SK-N-SH (cell line): ENCODE data around the gene LPCAT1. TPM values are rescaled to one million over a fixed set of nuclear protein-coding genes. Genes with fewer than 3 reads are reported as not detected.

Experiments used
- CTCF ChIA-PET: fragments of 300-600, 350-600 bp; formaldehyde crosslinking; extraction: SDS; loops from one replicate; lab custom pipeline; 2021; lab: Yijun Ruan, JAX
- POLR2A ChIA-PET: fragments of 350-600 bp; sonication (Branson Sonifier 250); formaldehyde crosslinking; extraction: SDS; loops from one replicate; lab custom pipeline; 2020; ENCODE audit warnings: antibody characterized with exemption, inconsistent platforms; lab: Yijun Ruan, JAX
- DNase-seq: peaks from one replicate; pipeline ENCODE4 v3.0.0; 2012
- H2AFZ ChIP-seq: fragments of 200-600 bp; sonication (generic); 2 replicates; pipeline ENCODE4 v1.8.1; 2016; ENCODE audit warnings: antibody characterized with exemption, mild to moderate bottlenecking, low read depth
- H3F3A ChIP-seq: fragments of 200-600 bp; sonication (generic); replicated peaks from 2 replicates; pipeline ENCODE3; 2016; ENCODE audit warnings: antibody characterized with exemption, mild to moderate bottlenecking; ENCODE audit not compliant: insufficient read depth
- H3K27ac ChIP-seq, 2 experiments: fragments of 200-500 bp in 1 of 2; fragments of 200-600 bp in 1 of 2; sonication (Bioruptor generic) in 1 of 2; sonication (generic), shearing (Covaris generic) in 1 of 2; 2 replicates each; pipeline versions ENCODE4 v1.5.1 to v1.6.1; 2014 to 2016; ENCODE audit warnings: low read depth in 2 of 2, inconsistent platforms in 1 of 2, low read length in 1 of 2, mild to moderate bottlenecking in 1 of 2, mixed read lengths in 1 of 2
- H3K27me3 ChIP-seq: fragments of 200-600 bp; sonication (generic), shearing (Covaris generic); 2 replicates; pipeline ENCODE4 v1.6.1; 2016; ENCODE audit warnings: mixed run types; ENCODE audit not compliant: insufficient read depth
- H3K36me3 ChIP-seq, 2 experiments: fragments of 200-500 bp in 1 of 2; fragments of 200-600 bp in 1 of 2; sonication (Bioruptor generic) in 1 of 2; sonication (generic) in 1 of 2; replicated peaks in 1 of 2; 2 replicates each; pipeline versions ENCODE3 to v1.5.1; 2014 to 2016; ENCODE audit warnings: low read length in 1 of 2, mild to moderate bottlenecking in 1 of 2; ENCODE audit not compliant: insufficient read depth in 2 of 2, control insufficient read depth in 1 of 2
- H3K4me1 ChIP-seq, 2 experiments: fragments of 200-500 bp in 1 of 2; fragments of 200-600 bp in 1 of 2; sonication (Bioruptor generic) in 1 of 2; sonication (generic), shearing (Covaris generic) in 1 of 2; 2 replicates each; pipeline versions ENCODE4 v1.5.1 to v1.6.1; 2014 to 2016; ENCODE audit warnings: low read depth in 1 of 2, low read length in 1 of 2, mixed run types in 1 of 2; ENCODE audit not compliant: insufficient read depth in 2 of 2, control insufficient read depth in 1 of 2
- H3K4me2 ChIP-seq: fragments of 200-600 bp; sonication (generic), shearing (Covaris generic); 2 replicates; pipeline ENCODE4 v1.6.1; 2017; ENCODE audit warnings: mixed run types
- H3K4me3 ChIP-seq, 2 experiments: fragments of 200-500 bp in 1 of 2; fragments of 200-600 bp in 1 of 2; sonication (Bioruptor generic) in 1 of 2; sonication (generic), shearing (Covaris generic) in 1 of 2; 2 replicates each; pipeline versions ENCODE4 v1.5.1 to v1.8.1; 2014 to 2016; ENCODE audit warnings: low read depth in 2 of 2, inconsistent platforms in 1 of 2, low read length in 1 of 2, mild to moderate bottlenecking in 1 of 2, mixed read lengths in 1 of 2, moderate library complexity in 1 of 2
- H3K79me2 ChIP-seq: fragments of 200-600 bp; sonication (generic); 2 replicates; pipeline ENCODE4 v1.8.1; 2017; ENCODE audit warnings: mild to moderate bottlenecking; ENCODE audit not compliant: insufficient read depth
- H3K9ac ChIP-seq: fragments of 200-600 bp; sonication (generic); 2 replicates; pipeline ENCODE4 v1.6.1; 2017; ENCODE audit warnings: mixed run types
- H3K9me2 ChIP-seq: fragments of 200-600 bp; sonication (generic); 2 replicates; pipeline ENCODE4 v1.6.1; 2017; ENCODE audit warnings: mixed run types
- H3K9me3 ChIP-seq: fragments of 200-600 bp; sonication (generic); 2 replicates; pipeline ENCODE4 v1.6.1; 2017; ENCODE audit warnings: mixed run types, mild to moderate bottlenecking, moderate library complexity
- H4K20me1 ChIP-seq: fragments of 200-600 bp; sonication (generic); 2 replicates; pipeline ENCODE4 v1.6.1; 2017; ENCODE audit warnings: mild to moderate bottlenecking, mixed run types; ENCODE audit not compliant: insufficient read depth
- ELF1 ChIP-seq: IDR thresholded peaks from 2 replicates; pipeline ENCODE4 v1.4.0; 2012
- EP300 ChIP-seq, 2 experiments: IDR thresholded peaks; 2 replicates each; pipeline versions ENCODE4 v1.4.0 to v1.6.1; 2012; ENCODE audit warnings: borderline replicate concordance in 1 of 2, low read depth in 1 of 2, low read length in 1 of 2
- FOXM1 ChIP-seq: IDR thresholded peaks from 2 replicates; pipeline ENCODE4 v1.4.0; 2012; ENCODE audit warnings: low read depth, mild to moderate bottlenecking
- GABPA ChIP-seq: IDR thresholded peaks from 2 replicates; pipeline ENCODE4 v1.4.0; 2012; ENCODE audit warnings: low read depth, mild to moderate bottlenecking
- GATA2 ChIP-seq: sonication (generic); formaldehyde crosslinking; IDR thresholded peaks from 2 replicates; pipeline ENCODE4 v1.5.0; 2020; ENCODE audit warnings: mild to moderate bottlenecking, missing genetic modification reagents
- JUND ChIP-seq: IDR thresholded peaks from 2 replicates; pipeline ENCODE4 v1.4.0; 2012
- MXI1 ChIP-seq: IDR thresholded peaks from 2 replicates; pipeline ENCODE4 v1.6.1; 2012; ENCODE audit warnings: mild to moderate bottlenecking, low read depth, low read length, improper control_type of control experiment
- NFIC ChIP-seq: IDR thresholded peaks from 2 replicates; pipeline ENCODE4 v1.4.0; 2012; ENCODE audit warnings: borderline replicate concordance
- NRF1 ChIP-seq: IDR thresholded peaks from 2 replicates; pipeline ENCODE4 v1.6.1; 2012; ENCODE audit warnings: low read depth, mild to moderate bottlenecking, low read length
- PBX3 ChIP-seq: IDR thresholded peaks from 2 replicates; pipeline ENCODE4; 2012
- RFX5 ChIP-seq: IDR thresholded peaks from 2 replicates; pipeline ENCODE4 v1.6.1; 2012; ENCODE audit warnings: mild to moderate bottlenecking, improper control_type of control experiment, low read length
- SIN3A ChIP-seq: IDR thresholded peaks from 2 replicates; pipeline ENCODE4 v1.6.1; 2012; ENCODE audit warnings: low read depth, mild to moderate bottlenecking, low read length, moderate library complexity, borderline replicate concordance
- SMC3 ChIP-seq: IDR thresholded peaks from 2 replicates; pipeline ENCODE4 v1.6.1; 2012; ENCODE audit warnings: low read depth, low read length, improper control_type of control experiment
- TCF12 ChIP-seq: IDR thresholded peaks from 2 replicates; pipeline ENCODE4 v1.4.0; 2012
- TEAD4 ChIP-seq: IDR thresholded peaks from 2 replicates; pipeline ENCODE4 v1.4.0; 2012; ENCODE audit warnings: mild to moderate bottlenecking, borderline replicate concordance; ENCODE audit not compliant: insufficient read depth
- ZBTB33 ChIP-seq: IDR thresholded peaks from 2 replicates; pipeline ENCODE4 v1.4.0; 2012; ENCODE audit warnings: low read depth, borderline replicate concordance
- WGBS: methylation state at CpG from one replicate; pipeline ENCODE4 v1.1.6; 2017; ENCODE audit warnings: low lambda C conversion rate; 5-methylcytosine and 5-hydroxymethylcytosine counted together
- polyA plus RNA-seq, 3 experiments: library from polyadenylated mRNA; depleted of rRNA; stranded (reverse); fragments of >200 nt; gene quantifications; 2 replicates each; pipeline ENCODE4 v1.2.3, GENCODE V29; 2012
- TF ChIP-seq, protein P1 (sequence below): IDR thresholded peaks from 2 replicates; pipeline ENCODE4 v1.4.0; 2012; ENCODE audit warnings: low read depth
- TF ChIP-seq, protein P2 (sequence below): IDR thresholded peaks from 2 replicates; pipeline ENCODE4 v1.4.0; 2012; ENCODE audit warnings: low read depth, borderline replicate concordance

Gene LPCAT1
- polyA plus RNA-seq, 1 of the 3 experiments (the other 2 are of a cell fraction), result 42.3 TPM

GRCh38 chr5:1497795-1498622 lies 25.8 kb downstream of the LPCAT1 start:
- H3K27ac ChIP-seq, result no peak overlapping the region
- H3K36me3 ChIP-seq, result peaks cover 4 to 28% of the 10 kb centered on the region in 2 experiments
- H2AFZ ChIP-seq, result no peak overlapping the region
- H3K79me2 ChIP-seq, result peaks cover 35% of the 10 kb centered on the region; the same call in 1 of the 2 replicates
- H3K9ac ChIP-seq, result no peak overlapping the region
- H3K4me1 ChIP-seq, result peaks cover 0 to 5% of the 10 kb centered on the region in 2 experiments; a peak in 1 of 4 replicates
- 92% methylated on average over 18 of the region's 18 CpGs for WGBS
- ChIA-PET POLR2A (no interaction called here), CTCF (interaction anchor here (0.7 to 1.5 kb wide), 2 partner anchors 18 to 147 kb away, joined by 4 read pairs; no protein-coding TSS in a partner anchor)
- no peak overlapping the region for H3K4me3 ChIP-seq
- H3K9me3 ChIP-seq, result no peaks in the 10 kb centered on the region
- H4K20me1 ChIP-seq, result peaks cover 53% of the 10 kb centered on the region
- TF ChIP-seq ELF1 (no peak), ZBTB33 (no peak), NFIC (no peak), NRF1 (no peak), GABPA (no peak), RFX5 (no peak), TEAD4 (no peak)
- DNase-seq, result no peak
- no peaks in the 10 kb centered on the region for H3F3A ChIP-seq
- H3K9me2 ChIP-seq, result no peaks in the 10 kb centered on the region
- no peak overlapping the region for H3K4me2 ChIP-seq
- no peaks in the 10 kb centered on the region for H3K27me3 ChIP-seq

DNA sequence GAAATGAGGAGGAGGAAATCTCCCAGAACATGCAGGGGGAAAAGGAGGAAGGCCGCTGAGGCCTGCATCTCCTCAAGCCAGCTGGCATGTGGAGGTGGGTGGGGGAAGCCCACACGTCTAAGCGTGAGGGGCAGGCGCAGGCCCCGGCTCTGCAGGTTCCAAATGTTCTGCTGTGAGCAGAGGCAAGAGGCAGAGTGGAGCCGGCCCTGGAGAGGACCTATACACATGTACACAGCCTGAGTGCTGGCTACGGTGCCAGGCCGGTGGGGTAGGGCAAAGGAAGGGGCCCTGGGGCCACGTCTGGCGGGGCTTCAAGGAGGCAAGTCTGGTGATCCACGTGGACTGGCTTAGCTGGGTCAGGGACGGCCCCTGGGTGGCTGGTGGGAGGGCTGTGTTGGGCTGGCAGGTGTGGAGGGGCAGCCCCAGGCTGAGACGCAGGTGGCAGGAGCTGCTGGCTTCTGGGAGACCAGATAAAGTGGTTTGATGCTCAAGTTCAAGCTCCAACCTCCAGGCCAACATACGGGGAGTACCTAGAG lies 26.4 kb downstream of the LPCAT1 start:
- Histone ChIP-seq H3K9ac (no peak overlapping the region), H3F3A (no peaks in the 10 kb centered on the region), H3K4me1 (peaks cover 0 to 5% of the 10 kb centered on the region in 2 experiments; a peak in 1 of 4 replicates), H3K9me2 (no peaks in the 10 kb centered on the region), H3K4me3 (no peak overlapping the region), H3K4me2 (no peak overlapping the region), H3K9me3 (no peaks in the 10 kb centered on the region), H2AFZ (no peak overlapping the region), H3K27me3 (no peaks in the 10 kb centered on the region), H3K36me3 (peaks cover 4 to 28% of the 10 kb centered on the region in 2 experiments), H3K79me2 (peaks cover 29% of the 10 kb centered on the region; the same call in 1 of the 2 replicates), H4K20me1 (peaks cover 46% of the 10 kb centered on the region), H3K27ac (no peak overlapping the region)
- ChIA-PET POLR2A (no interaction called here), CTCF (interaction anchor here (0.7 to 1.5 kb wide), 2 partner anchors 17 to 148 kb away, joined by 4 read pairs; no protein-coding TSS in a partner anchor)
- no peak for DNase-seq
- WGBS, result 89% methylated on average over 9 of the region's 14 CpGs
- TF ChIP-seq SMC3, result no peak
- TF ChIP-seq TCF12, result no peak
- no peak for TF ChIP-seq GATA2 (CRISPR knock-in tag)
- TF ChIP-seq, protein P1, sequence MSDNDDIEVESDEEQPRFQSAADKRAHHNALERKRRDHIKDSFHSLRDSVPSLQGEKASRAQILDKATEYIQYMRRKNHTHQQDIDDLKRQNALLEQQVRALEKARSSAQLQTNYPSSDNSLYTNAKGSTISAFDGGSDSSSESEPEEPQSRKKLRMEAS, result no peak
- TF ChIP-seq SIN3A, result no peak
- TF ChIP-seq JUND, result no peak
- TF ChIP-seq MXI1, result no peak
- TF ChIP-seq EP300 (IDR thresholded peaks at IDR 0.05; ENCODE audit: borderline replicate concordance in 1 of 2, low read depth in 1 of 2, low read length in 1 of 2), result no peak
- no peak for TF ChIP-seq FOXM1
- TF ChIP-seq PBX3, result no peak
- no peak for TF ChIP-seq ZBTB33
- TF ChIP-seq, protein P2, sequence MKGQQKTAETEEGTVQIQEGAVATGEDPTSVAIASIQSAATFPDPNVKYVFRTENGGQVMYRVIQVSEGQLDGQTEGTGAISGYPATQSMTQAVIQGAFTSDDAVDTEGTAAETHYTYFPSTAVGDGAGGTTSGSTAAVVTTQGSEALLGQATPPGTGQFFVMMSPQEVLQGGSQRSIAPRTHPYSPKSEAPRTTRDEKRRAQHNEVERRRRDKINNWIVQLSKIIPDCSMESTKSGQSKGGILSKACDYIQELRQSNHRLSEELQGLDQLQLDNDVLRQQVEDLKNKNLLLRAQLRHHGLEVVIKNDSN, result no peak
